Natural killer cell treated with Interleukin-12 subunit alpha and Interleukin-12 subunit beta and Interleukin-15 and Interleukin-18, amount 100 ng/mL, for 72 hours (primary cell): Measurements from ENCODE around the gene MESD. TPM values are rescaled to one million over a fixed set of nuclear protein-coding genes. Genes with fewer than 3 reads are reported as not detected.

Experiments
- ATAC-seq, 2 donors: fragments of 150-1000 bp; cut with Tn5 transposase in 1 of 2; sonication (Bioruptor Pico), chemical (Tn5 transposase) in 1 of 2; 2 replicates each; pipeline ENCODE4 v1.10.0; 2021
- DNase-seq: peaks from one replicate; pipeline ENCODE4 v3.0.0; 2022; ENCODE audit warnings: low spot score
- H3K27ac Mint-ChIP-seq, 2 donors: 1 replicate in 1 of 2; 2 replicates in 1 of 2; pipeline ENCODE4 v1.8.0; 2022; ENCODE audit warnings: mixed read lengths in 2 of 2, mild to moderate bottlenecking in 1 of 2, moderate library complexity in 1 of 2
- H3K27me3 Mint-ChIP-seq, 2 donors: 1 replicate in 1 of 2; 2 replicates in 1 of 2; pipeline ENCODE4 v1.8.0; 2022; ENCODE audit warnings: mixed read lengths in 2 of 2
- H3K36me3 Mint-ChIP-seq: one replicate; pipeline ENCODE4 v1.8.0; 2022; ENCODE audit warnings: mixed read lengths
- H3K4me1 Mint-ChIP-seq, 2 donors: 1 replicate in 1 of 2; 2 replicates in 1 of 2; pipeline ENCODE4 v1.8.0; 2022; ENCODE audit warnings: low read depth in 2 of 2, mixed read lengths in 2 of 2, mild to moderate bottlenecking in 1 of 2
- H3K4me3 Mint-ChIP-seq: one replicate; pipeline ENCODE4 v1.8.0; 2022; ENCODE audit warnings: mixed read lengths
- H3K9me3 Mint-ChIP-seq: 2 replicates; pipeline ENCODE4 v1.8.0; 2022; ENCODE audit warnings: mixed read lengths
- total RNA-seq, 2 donors: library from RNA; stranded (reverse); gene quantifications; one replicate each; pipeline ENCODE4 v1.2.3, GENCODE V29; 2022

Gene MESD
- total RNA-seq, 2 donors from 2014 or later, result 33.7 to 35.6 TPM

DNA sequence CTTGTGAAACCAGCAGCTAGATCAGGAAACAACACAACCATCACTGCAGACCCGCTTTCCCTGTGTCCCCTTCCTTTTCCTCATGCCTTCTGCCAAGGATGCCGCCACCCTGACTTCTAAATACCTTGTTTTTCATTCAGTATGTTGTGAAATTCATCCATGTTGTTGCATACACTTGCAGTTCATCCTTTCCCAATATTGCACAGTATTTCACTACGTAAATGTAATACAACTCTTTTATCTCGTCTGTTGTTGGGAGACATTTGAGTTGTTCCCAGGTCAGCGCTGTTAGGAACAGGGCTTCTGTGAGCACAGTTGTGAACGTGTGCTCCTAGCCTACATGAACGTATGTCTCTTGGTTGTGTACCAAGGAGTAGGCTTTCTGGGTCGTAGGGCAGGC, 35.3 kb upstream of the MESD start:
- peaks cover 4% of the 10 kb centered on the region for H3K9me3 Mint-ChIP-seq
- H3K27ac Mint-ChIP-seq, result peak overlapping the region; percentile 96 to 99
- peaks cover 4 to 6% of the 10 kb centered on the region in 2 donors for H3K27me3 Mint-ChIP-seq
- peaks cover 5% of the 10 kb centered on the region for H3K36me3 Mint-ChIP-seq
- H3K4me1 Mint-ChIP-seq, result peaks cover 25 to 31% of the 10 kb centered on the region in 2 donors
- no peak for DNase-seq
- ATAC-seq, result no peak
- peak overlapping the region; percentile 29 for H3K4me3 Mint-ChIP-seq

DNA sequence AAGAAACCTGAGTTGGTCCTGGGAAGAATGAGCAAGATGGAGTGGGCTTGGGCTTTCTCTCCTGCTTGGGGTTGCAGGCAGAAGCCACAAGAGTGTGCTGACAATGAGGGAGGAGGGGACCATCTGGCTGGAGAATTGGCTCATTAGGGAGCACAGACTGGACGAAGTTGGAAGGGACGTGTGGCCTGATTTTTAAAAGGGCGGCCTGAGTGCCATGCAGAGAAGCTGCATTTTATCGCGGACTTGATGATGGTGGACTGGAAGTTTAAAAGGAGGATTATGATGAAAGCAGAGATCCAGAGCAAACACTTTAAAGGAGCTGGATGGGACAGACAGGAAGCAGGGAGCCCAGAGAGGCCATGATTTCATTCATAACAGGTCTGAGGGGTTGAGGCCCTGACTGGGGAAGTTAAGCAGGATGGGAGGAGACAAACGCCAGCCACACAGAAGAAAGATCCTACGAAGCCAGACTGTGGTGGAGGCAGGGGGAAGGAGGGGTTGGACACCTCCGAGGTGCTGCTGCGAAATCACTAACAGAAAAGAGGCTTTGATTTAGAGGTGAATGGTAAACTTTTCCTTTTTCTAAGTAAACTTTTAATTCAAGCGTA, 34.8 kb upstream of the MESD start:
- Mint-ChIP-seq H3K9me3 (no peaks in the 10 kb centered on the region), H3K27me3 (peaks cover 0 to under 1% of the 10 kb centered on the region in 2 donors), H3K4me1 (peaks cover 22 to 26% of the 10 kb centered on the region in 2 donors), H3K4me3 (peak overlapping the region; percentile 86), H3K27ac (peak overlapping the region; percentile 96 to 99), H3K36me3 (no peaks in the 10 kb centered on the region)
- ATAC-seq (peak; percentile 32 to 39), DNase-seq (no peak)

DNA sequence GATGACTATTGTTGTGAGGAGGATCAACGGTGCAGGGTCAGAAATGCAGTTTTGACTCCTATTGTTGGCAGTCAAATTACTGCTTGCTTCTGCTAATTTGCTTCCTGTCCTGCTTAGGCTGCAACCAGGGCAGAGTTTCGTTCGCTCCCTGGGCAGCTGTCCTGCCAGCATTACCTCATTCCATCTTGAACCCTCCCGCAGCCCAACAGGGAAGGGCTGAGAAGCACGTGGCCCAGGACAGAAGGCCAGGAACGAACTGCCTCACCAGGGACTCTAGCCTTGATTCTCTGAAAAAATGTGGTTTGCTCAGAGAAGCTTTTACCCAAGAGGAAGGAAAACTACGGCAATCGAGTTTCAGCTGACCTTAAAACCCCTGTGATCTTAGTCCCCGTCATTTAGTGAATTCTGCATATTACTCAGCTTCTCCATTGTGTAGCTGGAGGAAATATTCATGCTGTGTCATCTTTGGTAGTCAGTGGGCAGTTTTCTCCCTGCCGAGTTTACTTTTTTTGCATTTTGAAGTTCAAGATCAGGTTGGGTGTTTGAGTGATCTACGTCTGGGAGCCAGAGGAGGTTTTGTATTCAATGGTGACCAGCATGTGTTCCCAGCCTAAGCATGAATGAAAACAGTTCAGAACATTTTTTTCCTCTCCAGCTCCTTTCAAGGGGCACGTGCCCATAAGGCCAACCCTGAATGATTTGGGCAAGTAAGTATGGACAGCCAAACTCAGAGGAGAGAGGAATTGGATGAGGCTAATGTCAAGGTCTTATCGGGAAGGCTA, 34.1 kb upstream of the MESD start:
- no peaks in the 10 kb centered on the region for H3K27me3 Mint-ChIP-seq
- peak overlapping the region; percentile 86 for H3K4me3 Mint-ChIP-seq
- no peaks in the 10 kb centered on the region for H3K36me3 Mint-ChIP-seq
- DNase-seq, result peak; percentile 65
- peak overlapping the region; percentile 96 to 99 for H3K27ac Mint-ChIP-seq
- peaks cover 22 to 26% of the 10 kb centered on the region in 2 donors for H3K4me1 Mint-ChIP-seq
- no peaks in the 10 kb centered on the region for H3K9me3 Mint-ChIP-seq
- ATAC-seq, result peak; percentile 92 to 94

DNA sequence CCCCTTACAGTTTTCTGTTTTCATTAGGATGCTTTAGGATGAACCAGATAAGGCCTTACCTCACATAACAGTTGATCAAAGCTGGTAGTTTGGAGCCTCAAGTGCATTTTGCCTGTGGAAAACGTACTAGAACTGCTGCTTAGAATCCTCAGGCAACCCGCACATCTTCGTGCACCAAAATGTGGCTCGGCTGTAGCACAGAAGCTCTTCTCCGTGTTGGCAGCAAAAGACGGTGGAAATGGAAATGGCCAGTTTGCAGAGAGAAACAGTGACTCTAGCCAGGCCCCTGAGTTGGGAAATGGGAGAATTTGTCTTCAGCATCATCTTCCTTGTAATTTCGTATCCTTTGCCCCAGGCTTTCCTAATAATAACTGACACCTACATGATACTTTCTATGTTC, 31.7 kb upstream of the MESD start:
- no peak overlapping the region for H3K27ac Mint-ChIP-seq
- H3K36me3 Mint-ChIP-seq, result no peaks in the 10 kb centered on the region
- no peak for DNase-seq
- no peak for ATAC-seq
- no peaks in the 10 kb centered on the region for H3K27me3 Mint-ChIP-seq
- H3K4me1 Mint-ChIP-seq, result peaks cover 19 to 25% of the 10 kb centered on the region in 2 donors
- H3K4me3 Mint-ChIP-seq, result no peak overlapping the region
- no peaks in the 10 kb centered on the region for H3K9me3 Mint-ChIP-seq

DNA sequence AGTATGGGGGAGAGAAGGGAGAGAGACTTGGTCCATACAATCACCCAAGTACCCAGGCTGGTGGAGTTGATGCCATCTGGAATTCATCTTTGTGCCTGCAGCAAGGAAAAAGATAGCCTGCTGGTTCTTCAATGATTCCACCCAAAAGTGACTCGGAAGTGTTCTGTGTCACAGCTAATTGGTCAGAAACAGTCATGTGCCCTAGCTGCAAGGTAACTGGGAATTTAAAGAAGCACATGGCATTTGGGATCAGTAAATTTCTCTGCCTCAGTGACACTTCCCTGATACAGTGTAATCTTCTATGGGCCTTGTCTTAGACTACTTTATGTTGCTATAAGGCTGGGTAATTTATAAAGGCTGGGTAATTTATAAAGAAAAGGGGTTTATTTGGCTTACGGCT, 28.6 kb upstream of the MESD start:
- Mint-ChIP-seq H3K27ac (no peak overlapping the region), H3K27me3 (no peaks in the 10 kb centered on the region), H3K9me3 (no peaks in the 10 kb centered on the region)

DNA sequence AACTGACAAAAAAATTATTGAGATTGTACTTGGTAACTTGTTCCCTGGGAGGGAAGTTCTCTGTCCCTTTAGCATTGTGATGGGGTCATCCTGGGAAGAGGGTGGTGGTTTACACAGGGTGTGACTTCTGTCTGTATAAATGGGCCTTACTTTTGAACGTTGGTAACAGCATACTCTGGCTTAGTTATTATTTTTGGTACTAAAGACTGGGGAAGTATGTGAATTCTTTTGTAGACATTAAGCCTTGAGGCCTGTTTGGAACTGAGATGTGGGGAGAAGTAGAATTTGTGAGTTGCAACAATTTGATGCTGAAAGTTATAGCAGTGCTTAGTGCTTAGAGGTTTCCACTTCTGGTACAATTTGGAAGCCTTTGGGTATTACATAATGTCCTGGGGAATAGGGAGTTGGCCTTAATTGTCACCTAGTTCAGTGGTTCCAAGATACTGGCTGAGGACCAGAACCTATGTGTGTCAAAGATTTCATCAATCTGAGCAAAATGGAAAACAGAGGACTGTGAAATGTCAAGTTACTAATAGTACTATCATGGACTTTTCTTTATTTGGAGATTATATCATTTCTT, 27.0 kb upstream of the MESD start:
- Mint-ChIP-seq H3K4me3 (no peak overlapping the region), H3K36me3 (no peaks in the 10 kb centered on the region), H3K9me3 (no peaks in the 10 kb centered on the region), H3K27ac (no peak overlapping the region), H3K4me1 (peaks cover 0 to 10% of the 10 kb centered on the region in 2 donors), H3K27me3 (no peaks in the 10 kb centered on the region)
- DNase-seq (no peak), ATAC-seq (no peak)

More for the DNA sequence above, 28.6 kb upstream of the MESD start:
- no peak for ATAC-seq
- DNase-seq, result no peak
- H3K36me3 Mint-ChIP-seq, result no peaks in the 10 kb centered on the region
- H3K4me1 Mint-ChIP-seq, result peaks cover 4 to 14% of the 10 kb centered on the region in 2 donors
- no peak overlapping the region for H3K4me3 Mint-ChIP-seq

DNA sequence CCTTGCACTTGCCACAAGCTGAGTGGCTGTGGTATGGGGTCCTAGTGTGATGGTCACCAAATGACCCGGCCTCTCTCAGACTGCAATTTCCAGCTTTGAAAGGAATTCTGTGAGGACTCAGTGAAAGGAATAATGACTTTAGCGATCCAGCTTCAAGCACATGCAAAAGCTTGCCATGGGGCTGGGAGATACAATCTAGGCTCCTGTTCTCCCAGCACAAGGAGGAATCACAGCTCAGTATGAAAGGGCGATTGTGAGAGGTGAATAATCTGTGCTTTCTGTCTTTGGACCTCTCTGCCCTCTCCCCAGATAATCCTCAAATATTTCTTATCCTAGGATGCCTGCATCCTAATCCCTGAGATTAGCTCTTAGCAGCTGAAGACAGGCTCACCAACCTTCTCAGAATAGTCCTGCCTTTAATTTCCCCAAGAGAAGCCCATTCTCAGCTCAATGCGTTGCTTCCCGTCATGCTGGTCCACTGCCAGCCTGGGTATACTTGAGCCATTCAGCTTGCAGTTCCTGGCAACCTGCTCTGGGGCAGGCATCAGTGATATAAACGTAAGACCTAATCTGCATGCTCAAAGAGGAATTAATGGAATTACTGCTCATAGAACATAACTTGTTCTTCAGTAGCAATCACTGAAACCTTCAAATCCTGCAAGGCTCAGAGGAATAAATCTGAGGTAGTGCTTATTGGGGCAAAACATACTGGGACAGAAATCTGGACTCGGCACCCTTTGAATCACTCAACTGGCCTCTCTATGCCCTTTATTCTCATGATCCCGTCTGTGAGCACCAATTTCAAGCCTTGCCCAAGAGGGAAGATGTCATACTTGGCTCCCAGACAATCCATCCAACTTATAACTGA, 26.2 kb upstream of the MESD start:
- no peaks in the 10 kb centered on the region for H3K9me3 Mint-ChIP-seq
- no peaks in the 10 kb centered on the region for H3K36me3 Mint-ChIP-seq
- H3K4me1 Mint-ChIP-seq, result peaks cover 0 to 10% of the 10 kb centered on the region in 2 donors
- ATAC-seq (no peak), DNase-seq (no peak)
- H3K4me3 Mint-ChIP-seq, result no peak overlapping the region
- no peak overlapping the region for H3K27ac Mint-ChIP-seq
- H3K27me3 Mint-ChIP-seq, result no peaks in the 10 kb centered on the region

DNA sequence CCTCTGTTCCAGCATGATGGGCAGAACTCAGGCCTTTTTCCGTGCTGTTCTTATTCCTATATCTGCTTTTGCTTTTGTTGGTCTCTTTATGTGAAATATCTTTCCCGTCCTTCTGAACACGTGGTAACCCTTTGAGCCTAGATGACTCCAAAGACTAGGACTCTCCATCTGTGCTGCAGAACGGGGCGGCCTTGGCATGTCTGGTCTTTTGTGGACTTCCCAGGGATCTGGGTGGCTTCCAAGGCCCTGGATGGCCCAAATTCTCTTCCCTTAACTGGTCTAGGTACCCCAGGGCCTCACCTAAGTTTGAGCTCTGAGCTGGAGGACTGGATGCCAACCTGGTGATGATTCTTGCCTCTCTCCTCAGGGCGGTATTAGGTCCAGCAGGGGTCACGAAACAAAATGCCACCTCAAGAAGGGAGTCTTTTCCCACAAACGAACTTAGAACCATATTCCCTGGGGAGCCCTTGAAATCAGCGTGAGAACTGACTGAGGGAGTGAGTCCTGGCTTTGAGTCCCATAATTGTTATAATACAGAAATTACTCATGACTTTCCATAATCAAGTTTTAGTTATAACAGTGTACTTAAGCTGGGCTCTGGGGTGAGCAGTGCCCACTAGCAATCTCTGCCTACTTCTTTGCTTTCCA, 25.0 kb upstream of the MESD start:
- Mint-ChIP-seq H3K27ac (peak overlapping the region in 1 of 2 donors; percentile 0), H3K4me3 (no peak overlapping the region), H3K27me3 (no peaks in the 10 kb centered on the region), H3K4me1 (peaks cover 4 to 10% of the 10 kb centered on the region in 2 donors), H3K36me3 (no peaks in the 10 kb centered on the region), H3K9me3 (no peaks in the 10 kb centered on the region)
- no peak for DNase-seq
- no peak for ATAC-seq

DNA sequence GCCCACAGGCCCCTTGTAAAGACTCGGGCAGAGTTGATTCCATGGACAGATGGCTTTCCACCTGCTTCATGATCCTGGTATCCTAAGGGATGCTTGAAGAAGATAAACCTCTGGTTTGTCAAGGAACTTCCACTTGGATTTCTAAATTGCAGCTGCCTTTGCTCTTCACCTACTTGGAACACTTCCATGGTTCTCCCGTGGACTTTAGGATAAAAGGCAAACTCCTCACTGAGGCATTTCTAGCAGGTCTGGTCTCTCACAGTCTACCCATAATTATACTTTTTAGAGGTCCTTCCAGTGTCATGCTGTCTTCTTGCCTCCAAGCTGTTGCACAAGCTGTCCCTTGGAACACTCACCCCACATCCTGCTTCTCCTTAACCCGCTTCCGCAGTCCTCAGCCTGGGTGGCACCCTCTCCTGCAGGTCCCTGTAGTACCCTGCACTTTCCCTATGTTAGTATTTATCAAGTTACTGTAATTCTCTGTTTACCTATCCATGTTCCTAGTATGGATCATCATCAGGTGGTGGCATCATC, 23.8 kb upstream of the MESD start:
- peaks cover 10 to 11% of the 10 kb centered on the region in 2 donors for H3K4me1 Mint-ChIP-seq
- H3K27me3 Mint-ChIP-seq, result no peaks in the 10 kb centered on the region
- no peak overlapping the region for H3K27ac Mint-ChIP-seq
- ATAC-seq, result no peak
- H3K4me3 Mint-ChIP-seq, result no peak overlapping the region
- H3K36me3 Mint-ChIP-seq, result no peaks in the 10 kb centered on the region
- no peak for DNase-seq
- no peaks in the 10 kb centered on the region for H3K9me3 Mint-ChIP-seq

DNA sequence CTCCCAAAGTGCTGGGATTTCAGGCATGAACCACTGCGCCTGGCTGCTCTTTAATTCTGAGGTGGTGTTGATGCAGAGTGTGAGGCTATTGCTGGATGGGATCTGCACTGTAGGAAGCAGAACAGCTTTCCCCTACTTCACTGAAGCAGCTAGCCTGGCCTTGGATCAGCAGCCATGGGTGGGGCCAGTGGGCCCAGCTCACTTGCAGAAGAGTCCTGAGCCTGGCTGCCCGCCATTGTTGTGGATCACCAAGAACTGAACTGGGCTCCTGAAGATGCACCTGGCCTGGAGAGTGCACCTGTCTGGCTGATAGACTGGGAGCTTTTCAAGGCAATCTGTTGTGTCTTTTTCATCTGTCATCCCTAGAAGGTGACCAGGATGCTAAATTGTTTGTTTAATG, 23.0 kb upstream of the MESD start:
- no peak for DNase-seq
- H3K9me3 Mint-ChIP-seq, result no peaks in the 10 kb centered on the region
- no peaks in the 10 kb centered on the region for H3K27me3 Mint-ChIP-seq
- H3K36me3 Mint-ChIP-seq, result no peaks in the 10 kb centered on the region
- no peak overlapping the region for H3K4me3 Mint-ChIP-seq
- ATAC-seq, result no peak
- no peak overlapping the region for H3K27ac Mint-ChIP-seq
- H3K4me1 Mint-ChIP-seq, result peaks cover 10 to 15% of the 10 kb centered on the region in 2 donors

DNA sequence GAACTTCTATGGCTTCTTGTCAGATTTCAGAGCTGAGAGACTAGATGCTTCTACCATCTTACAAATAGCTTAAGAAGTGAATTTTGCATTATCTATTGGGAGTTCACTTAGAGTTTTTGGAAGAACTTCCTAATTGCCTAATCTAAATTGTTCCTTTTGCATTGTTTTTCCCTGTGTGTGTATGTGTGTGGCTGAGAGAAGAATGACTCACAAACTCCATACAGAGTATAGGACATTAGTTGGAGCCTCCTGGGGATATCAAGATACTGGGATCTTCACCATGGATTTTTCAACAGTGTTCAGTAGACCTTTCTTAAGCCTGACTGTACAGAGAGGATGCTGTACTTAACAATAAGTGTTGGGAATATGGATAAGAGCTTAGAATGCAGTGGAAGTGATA, 22.0 kb upstream of the MESD start:
- Mint-ChIP-seq H3K27ac (no peak overlapping the region), H3K4me1 (peaks cover 12 to 21% of the 10 kb centered on the region in 2 donors), H3K9me3 (no peaks in the 10 kb centered on the region), H3K36me3 (no peaks in the 10 kb centered on the region), H3K4me3 (no peak overlapping the region), H3K27me3 (no peaks in the 10 kb centered on the region)
- ATAC-seq, result no peak
- DNase-seq, result no peak

DNA sequence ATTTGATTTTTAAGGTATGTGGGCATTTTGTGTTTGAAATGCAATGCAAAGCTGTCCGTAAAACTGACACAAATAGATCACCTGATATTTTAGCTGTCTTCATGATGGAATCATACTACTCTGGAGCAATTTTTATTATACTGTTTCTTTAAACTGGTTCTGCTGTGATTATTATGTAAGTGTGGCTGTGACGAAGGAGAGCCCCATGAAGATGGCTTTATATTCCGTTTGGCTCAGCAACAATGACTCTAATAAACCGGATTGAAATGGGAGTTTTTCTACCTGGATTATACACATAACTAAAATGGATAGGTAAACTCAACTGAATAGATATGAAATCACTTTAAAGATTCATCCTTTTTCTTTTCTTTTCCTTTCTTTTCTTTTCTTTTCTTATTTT, 20.5 kb upstream of the MESD start:
- ATAC-seq (no peak), DNase-seq (no peak)
- Mint-ChIP-seq H3K27ac (peak overlapping the region in 1 of 2 donors; percentile 41), H3K9me3 (no peaks in the 10 kb centered on the region), H3K4me3 (no peak overlapping the region), H3K4me1 (peaks cover 10 to 22% of the 10 kb centered on the region in 2 donors), H3K36me3 (no peaks in the 10 kb centered on the region), H3K27me3 (no peaks in the 10 kb centered on the region)

DNA sequence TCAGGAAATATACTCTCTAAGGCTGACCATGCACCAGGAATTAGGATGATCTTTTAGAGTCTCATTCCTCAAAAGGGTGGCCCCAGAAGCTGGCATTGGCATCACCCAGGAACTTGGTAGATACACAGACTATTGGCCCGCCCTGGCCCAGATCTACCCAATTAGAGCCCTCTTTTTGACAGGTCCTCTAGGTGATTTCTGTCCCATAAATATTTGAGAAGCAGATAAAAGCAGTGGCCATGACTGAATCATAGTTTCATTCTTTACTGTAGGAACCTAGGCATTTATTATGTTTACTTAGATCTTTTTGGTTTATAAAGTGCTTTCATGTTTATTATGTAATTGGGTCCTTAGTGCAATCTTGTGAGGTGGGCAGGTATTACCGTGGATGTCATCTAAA, 18.7 kb upstream of the MESD start:
- Mint-ChIP-seq H3K4me1 (peaks cover 17 to 40% of the 10 kb centered on the region in 2 donors), H3K27ac (no peak overlapping the region)

More for the DNA sequence above, 18.7 kb upstream of the MESD start:
- Mint-ChIP-seq H3K4me3 (no peak overlapping the region), H3K9me3 (no peaks in the 10 kb centered on the region), H3K27me3 (no peaks in the 10 kb centered on the region), H3K36me3 (peaks cover 13% of the 10 kb centered on the region)
- DNase-seq (no peak), ATAC-seq (no peak)
